ENCODE data around the gene PTPRG. TPM values are rescaled to one million over a fixed set of nuclear protein-coding genes. Genes with fewer than 3 reads are reported as not detected.

The PTPRG gene
- total RNA-seq, 1 donor from 2014 or later = 3.7 TPM

- intact Hi-C loops (cut with micrococcal nuclease) = no loop called here
- H3K36me3 Mint-ChIP-seq (ENCODE audit: low read depth) = no peaks in the 10 kb centered on the region
These were observed 556.7 kb downstream of the PTPRG start for GRCh38 chr3:62117903-62118548.

GRCh38 chr3:62119139-62119538 lies 557.8 kb downstream of the PTPRG start:
- no peak for DNase-seq (ENCODE audit: low spot score)
- intact Hi-C loops (cut with micrococcal nuclease) = no loop called here
- Mint-ChIP-seq H3K9me3 (no peaks in the 10 kb centered on the region), H3K36me3 (ENCODE audit: low read depth) (no peaks in the 10 kb centered on the region), H3K27ac (no peak overlapping the region), H3K27me3 (ENCODE audit: insufficient read depth) (no peaks in the 10 kb centered on the region), H3K4me1 (ENCODE audit: low read depth) (no peaks in the 10 kb centered on the region), H3K4me3 (no peak overlapping the region)

More at GRCh38 chr3:62117903-62118548, 556.7 kb downstream of the PTPRG start:
- Mint-ChIP-seq H3K27me3 (ENCODE audit: insufficient read depth) (no peaks in the 10 kb centered on the region), H3K9me3 (no peaks in the 10 kb centered on the region), H3K27ac (no peak overlapping the region), H3K4me1 (ENCODE audit: low read depth) (no peaks in the 10 kb centered on the region), H3K4me3 (no peak overlapping the region)
- no peak for DNase-seq (ENCODE audit: low spot score)

- Mint-ChIP-seq H3K4me3 (no peak overlapping the region), H3K27me3 (ENCODE audit: insufficient read depth) (no peaks in the 10 kb centered on the region), H3K27ac (no peak overlapping the region), H3K36me3 (ENCODE audit: low read depth) (no peaks in the 10 kb centered on the region), H3K9me3 (no peaks in the 10 kb centered on the region), H3K4me1 (ENCODE audit: low read depth) (no peaks in the 10 kb centered on the region)
- intact Hi-C loops (cut with micrococcal nuclease) = no loop called here
- no peak for DNase-seq (ENCODE audit: low spot score)
These were observed 561.4 kb downstream of the PTPRG start for GRCh38 chr3:62122819-62123218.

GRCh38 chr3:62125380-62125779 lies 564.0 kb downstream of the PTPRG start:
- no peak for DNase-seq (ENCODE audit: low spot score)
- Mint-ChIP-seq H3K9me3 (no peaks in the 10 kb centered on the region), H3K4me1 (ENCODE audit: low read depth) (no peaks in the 10 kb centered on the region), H3K27me3 (ENCODE audit: insufficient read depth) (peaks cover 3% of the 10 kb centered on the region), H3K4me3 (no peak overlapping the region), H3K27ac (no peak overlapping the region), H3K36me3 (ENCODE audit: low read depth) (no peaks in the 10 kb centered on the region)
- intact Hi-C loops (cut with micrococcal nuclease) = no loop called here

GRCh38 chr3:62127116-62127515 lies 565.7 kb downstream of the PTPRG start:
- Mint-ChIP-seq H3K9me3 (no peaks in the 10 kb centered on the region), H3K4me1 (ENCODE audit: low read depth) (no peaks in the 10 kb centered on the region), H3K36me3 (ENCODE audit: low read depth) (no peaks in the 10 kb centered on the region), H3K4me3 (no peak overlapping the region), H3K27ac (no peak overlapping the region), H3K27me3 (ENCODE audit: insufficient read depth) (peaks cover 3% of the 10 kb centered on the region)
- DNase-seq (ENCODE audit: low spot score) = no peak
- intact Hi-C loops (cut with micrococcal nuclease) = no loop called here

GRCh38 chr3:62128051-62128450 lies 566.7 kb downstream of the PTPRG start:
- peaks cover 3% of the 10 kb centered on the region for H3K27me3 Mint-ChIP-seq (ENCODE audit: insufficient read depth)
- no peaks in the 10 kb centered on the region for H3K36me3 Mint-ChIP-seq (ENCODE audit: low read depth)
- H3K27ac Mint-ChIP-seq = no peak overlapping the region
- H3K4me1 Mint-ChIP-seq (ENCODE audit: low read depth) = no peaks in the 10 kb centered on the region
- H3K9me3 Mint-ChIP-seq = no peaks in the 10 kb centered on the region
- no peak for DNase-seq (ENCODE audit: low spot score)
- intact Hi-C loops (cut with micrococcal nuclease) = no loop called here
- H3K4me3 Mint-ChIP-seq = no peak overlapping the region

GRCh38 chr3:62128681-62129080 lies 567.3 kb downstream of the PTPRG start:
- Mint-ChIP-seq H3K4me3 (no peak overlapping the region), H3K9me3 (no peaks in the 10 kb centered on the region), H3K27ac (no peak overlapping the region), H3K27me3 (ENCODE audit: insufficient read depth) (peaks cover 3% of the 10 kb centered on the region), H3K36me3 (ENCODE audit: low read depth) (no peaks in the 10 kb centered on the region), H3K4me1 (ENCODE audit: low read depth) (no peaks in the 10 kb centered on the region)
- no peak for DNase-seq (ENCODE audit: low spot score)
- intact Hi-C loops (cut with micrococcal nuclease) = no loop called here

- Mint-ChIP-seq H3K4me3 (no peak overlapping the region), H3K9me3 (no peaks in the 10 kb centered on the region), H3K27ac (no peak overlapping the region), H3K27me3 (ENCODE audit: insufficient read depth) (peaks cover 10% of the 10 kb centered on the region), H3K4me1 (ENCODE audit: low read depth) (no peaks in the 10 kb centered on the region), H3K36me3 (ENCODE audit: low read depth) (no peaks in the 10 kb centered on the region)
- DNase-seq (ENCODE audit: low spot score) = no peak
- intact Hi-C loops (cut with micrococcal nuclease) = no loop called here
These were observed 569.7 kb downstream of the PTPRG start for GRCh38 chr3:62131050-62131449.

- H3K9me3 Mint-ChIP-seq = no peaks in the 10 kb centered on the region
- intact Hi-C loops (cut with micrococcal nuclease) = no loop called here
These were observed 570.2 kb downstream of the PTPRG start for GRCh38 chr3:62131620-62132019.

GRCh38 chr3:62132027-62132602 lies 570.7 kb downstream of the PTPRG start:
- intact Hi-C loops (cut with micrococcal nuclease) = no loop called here
- Mint-ChIP-seq H3K4me1 (ENCODE audit: low read depth) (no peaks in the 10 kb centered on the region), H3K36me3 (ENCODE audit: low read depth) (no peaks in the 10 kb centered on the region), H3K27ac (no peak overlapping the region), H3K4me3 (no peak overlapping the region), H3K9me3 (no peaks in the 10 kb centered on the region), H3K27me3 (ENCODE audit: insufficient read depth) (peaks cover 10% of the 10 kb centered on the region)
- no peak for DNase-seq (ENCODE audit: low spot score)

More at GRCh38 chr3:62131620-62132019, 570.2 kb downstream of the PTPRG start:
- no peak for DNase-seq (ENCODE audit: low spot score)
- no peak overlapping the region for H3K27ac Mint-ChIP-seq
- no peaks in the 10 kb centered on the region for H3K36me3 Mint-ChIP-seq (ENCODE audit: low read depth)
- H3K4me1 Mint-ChIP-seq (ENCODE audit: low read depth) = no peaks in the 10 kb centered on the region
- H3K4me3 Mint-ChIP-seq = no peak overlapping the region
- peaks cover 10% of the 10 kb centered on the region for H3K27me3 Mint-ChIP-seq (ENCODE audit: insufficient read depth)

GRCh38 chr3:62133015-62133414 lies 571.6 kb downstream of the PTPRG start:
- Mint-ChIP-seq H3K27ac (no peak overlapping the region), H3K36me3 (ENCODE audit: low read depth) (no peaks in the 10 kb centered on the region), H3K4me1 (ENCODE audit: low read depth) (no peaks in the 10 kb centered on the region), H3K4me3 (no peak overlapping the region), H3K27me3 (ENCODE audit: insufficient read depth) (peaks cover 10% of the 10 kb centered on the region), H3K9me3 (no peaks in the 10 kb centered on the region)
- intact Hi-C loops (cut with micrococcal nuclease) = no loop called here
- no peak for DNase-seq (ENCODE audit: low spot score)

- Mint-ChIP-seq H3K4me1 (ENCODE audit: low read depth) (no peaks in the 10 kb centered on the region), H3K27ac (no peak overlapping the region), H3K4me3 (no peak overlapping the region), H3K9me3 (no peaks in the 10 kb centered on the region), H3K36me3 (ENCODE audit: low read depth) (no peaks in the 10 kb centered on the region), H3K27me3 (ENCODE audit: insufficient read depth) (peaks cover 10% of the 10 kb centered on the region)
- DNase-seq (ENCODE audit: low spot score) = no peak
- intact Hi-C loops (cut with micrococcal nuclease) = no loop called here
These were observed 572.7 kb downstream of the PTPRG start for GRCh38 chr3:62134061-62134496.

- no peak for DNase-seq (ENCODE audit: low spot score)
- H3K36me3 Mint-ChIP-seq (ENCODE audit: low read depth) = no peaks in the 10 kb centered on the region
- intact Hi-C loops (cut with micrococcal nuclease) = no loop called here
- H3K4me1 Mint-ChIP-seq (ENCODE audit: low read depth) = no peaks in the 10 kb centered on the region
- no peaks in the 10 kb centered on the region for H3K9me3 Mint-ChIP-seq
- peaks cover 8% of the 10 kb centered on the region for H3K27me3 Mint-ChIP-seq (ENCODE audit: insufficient read depth)
- no peak overlapping the region for H3K27ac Mint-ChIP-seq
- no peak overlapping the region for H3K4me3 Mint-ChIP-seq
These were observed 574.4 kb downstream of the PTPRG start for GRCh38 chr3:62135741-62136140.

GRCh38 chr3:62139957-62140356 lies 578.6 kb downstream of the PTPRG start:
- Mint-ChIP-seq H3K4me3 (no peak overlapping the region), H3K27ac (no peak overlapping the region), H3K36me3 (ENCODE audit: low read depth) (no peaks in the 10 kb centered on the region), H3K9me3 (no peaks in the 10 kb centered on the region), H3K27me3 (ENCODE audit: insufficient read depth) (peaks cover 1% of the 10 kb centered on the region), H3K4me1 (ENCODE audit: low read depth) (no peaks in the 10 kb centered on the region)
- intact Hi-C loops (cut with micrococcal nuclease) = no loop called here
- DNase-seq (ENCODE audit: low spot score) = no peak

Data from activated T-helper 1 cell treated with anti-CD3 and anti-CD28 coated beads, Interleukin-12 subunit alpha, Interleukin-12 subunit beta, Interleukin-2, Interleukin-4 antibody, amounts not matched to agents 30 ng/mL and 10 ng/mL and 1 ng/mL, durations not matched to agents 14 hours and 24 hours and 36 hours (primary cell).